SK-N-SH (cell line): Measurements from ENCODE around the gene TEX101.

Source experiments
- CHD2 ChIP-seq: fragments of 150-350 bp; IDR thresholded peaks from 2 replicates; pipeline ENCODE4 v1.6.1; 2018; ENCODE audit warnings: low read length; ENCODE audit not compliant: partially characterized antibody
- CTCF ChIP-seq: fragments of 200-600 bp; sonication (generic); IDR thresholded peaks from 2 replicates; pipeline ENCODE4 v1.6.1; 2017; ENCODE audit warnings: antibody characterized with exemption, mild to moderate bottlenecking, moderate library complexity
- EP300 ChIP-seq, 2 experiments: IDR thresholded peaks; 2 replicates each; pipeline versions ENCODE4 v1.4.0 to v1.6.1; 2012; ENCODE audit warnings: borderline replicate concordance in 1 of 2, low read depth in 1 of 2, low read length in 1 of 2
- FOXJ3 ChIP-seq: sonication (generic); formaldehyde crosslinking; IDR thresholded peaks from 2 replicates; pipeline ENCODE4 v1.5.1; 2020; ENCODE audit warnings: mild to moderate bottlenecking, missing genetic modification reagents
- GABPA ChIP-seq: IDR thresholded peaks from 2 replicates; pipeline ENCODE4 v1.4.0; 2012; ENCODE audit warnings: low read depth, mild to moderate bottlenecking
- MXI1 ChIP-seq: IDR thresholded peaks from 2 replicates; pipeline ENCODE4 v1.6.1; 2012; ENCODE audit warnings: mild to moderate bottlenecking, low read depth, low read length, improper control_type of control experiment
- POLR2AphosphoS5 ChIP-seq: IDR thresholded peaks from 2 replicates; pipeline ENCODE4 v1.6.1; 2012; ENCODE audit warnings: low read depth, low read length
- REST ChIP-seq: IDR thresholded peaks from 2 replicates; pipeline ENCODE4 v1.6.1; 2012; ENCODE audit warnings: mild to moderate bottlenecking, low read depth, low read length, moderate library complexity
- USF1 ChIP-seq: IDR thresholded peaks from 2 replicates; pipeline ENCODE4 v1.4.0; 2012; ENCODE audit warnings: low read depth, borderline replicate concordance
- YY1 ChIP-seq: IDR thresholded peaks from 2 replicates; pipeline ENCODE4 v1.4.0; 2012; ENCODE audit warnings: low read depth, mild to moderate bottlenecking

GRCh38 chr19:43425567-43426392 lies 11.1 kb downstream of the TEX101 start:
- TF ChIP-seq CTCF = peak; percentile 57
- TF ChIP-seq EP300 (IDR thresholded peaks at IDR 0.05; ENCODE audit: borderline replicate concordance in 1 of 2, low read depth in 1 of 2, low read length in 1 of 2) = no peak
- TF ChIP-seq CHD2 = no peak
- TF ChIP-seq POLR2AphosphoS5 = no peak
- no peak for TF ChIP-seq GABPA
- TF ChIP-seq FOXJ3 (CRISPR knock-in tag) = no peak
- no peak for TF ChIP-seq REST
- TF ChIP-seq YY1 = no peak
- TF ChIP-seq USF1 = no peak
- TF ChIP-seq MXI1 = no peak
